ENCODE measurements around the gene STK16. TPM values are rescaled to one million over a fixed set of nuclear protein-coding genes. Genes with fewer than 3 reads are reported as not detected.
A peak's percentile ranks its signal among the peaks of the same experiment; 100 is the strongest.

The STK16 gene
- total and polyA plus RNA-seq, 2 experiments from 2014 or later: 7.7 to 35.6 TPM

- TF ChIP-seq EZH2 (IDR thresholded peaks at IDR 0.05; ENCODE audit: borderline replicate concordance): no peak
- peak; percentile 92 for TF ChIP-seq CTCF (IDR thresholded peaks at IDR 0.05; ENCODE audit: poor library complexity)
- peak overlapping the region; percentile 94 for H2AFZ ChIP-seq
- peak overlapping the region; percentile 94 for H3K4me2 ChIP-seq
- H3K27ac ChIP-seq: peak overlapping the region; percentile 62
- 9% methylated on average over 47 of the region's 67 CpGs for WGBS (ENCODE audit: low lambda C conversion rate, missing lambda C conversion rate)
- no peaks in the 10 kb centered on the region for H3K36me3 ChIP-seq (replicated peaks; ENCODE audit: insufficient read depth, low read depth)
- no peaks in the 10 kb centered on the region for H3K9me2 ChIP-seq (replicated peaks; ENCODE audit: insufficient read depth)
- peak overlapping the region; percentile 74 for H3K4me3 ChIP-seq
- no peaks in the 10 kb centered on the region for H3K27me3 ChIP-seq
- peak; percentile 94 for DNase-seq (ENCODE audit: low spot score)
- no peaks in the 10 kb centered on the region for H4K20me1 ChIP-seq (ENCODE audit: insufficient read depth, poor library complexity, severe bottlenecking)
- H3K4me1 ChIP-seq (ENCODE audit: insufficient read depth): no peaks in the 10 kb centered on the region
- H3K9me3 ChIP-seq (ENCODE audit: low read depth): no peaks in the 10 kb centered on the region
- H3K79me2 ChIP-seq: no peaks in the 10 kb centered on the region
These were observed 49.4 kb downstream of the STK16 start for GRCh38 chr2:219294356-219295351.

GRCh38 chr2:219296142-219296541, 50.9 kb downstream of the STK16 start:
- H3K9me2 ChIP-seq (replicated peaks; ENCODE audit: insufficient read depth): no peaks in the 10 kb centered on the region
- H3K9me3 ChIP-seq (ENCODE audit: low read depth): no peaks in the 10 kb centered on the region
- H3K4me3 ChIP-seq: no peak overlapping the region
- H3K4me1 ChIP-seq (ENCODE audit: insufficient read depth): no peaks in the 10 kb centered on the region
- H3K27me3 ChIP-seq: peaks cover 14% of the 10 kb centered on the region
- H3K79me2 ChIP-seq: no peaks in the 10 kb centered on the region
- no peak for TF ChIP-seq EZH2phosphoT487 (IDR thresholded peaks at IDR 0.05; ENCODE audit: low read depth, severe bottlenecking, unreplicated experiment)
- no peak for TF ChIP-seq EZH2 (IDR thresholded peaks at IDR 0.05; ENCODE audit: borderline replicate concordance)
- TF ChIP-seq CTCF (IDR thresholded peaks at IDR 0.05; ENCODE audit: poor library complexity): no peak
- no peak overlapping the region for H2AFZ ChIP-seq
- no peak overlapping the region for H3K27ac ChIP-seq
- 94% methylated on average over 14 of the region's 14 CpGs for WGBS (ENCODE audit: low lambda C conversion rate, missing lambda C conversion rate)
- no peaks in the 10 kb centered on the region for H4K20me1 ChIP-seq (ENCODE audit: insufficient read depth, poor library complexity, severe bottlenecking)
- DNase-seq (ENCODE audit: low spot score): no peak
- H3K4me2 ChIP-seq: no peak overlapping the region
- H3K36me3 ChIP-seq (replicated peaks; ENCODE audit: insufficient read depth, low read depth): no peaks in the 10 kb centered on the region

- no peak for DNase-seq (ENCODE audit: low spot score)
- H3K4me3 ChIP-seq: no peak overlapping the region
- no peak overlapping the region for H3K27ac ChIP-seq
- no peaks in the 10 kb centered on the region for H3K36me3 ChIP-seq (replicated peaks; ENCODE audit: insufficient read depth, low read depth)
- no peaks in the 10 kb centered on the region for H3K4me1 ChIP-seq (ENCODE audit: insufficient read depth)
- no peaks in the 10 kb centered on the region for H3K79me2 ChIP-seq
- TF ChIP-seq EZH2 (IDR thresholded peaks at IDR 0.05; ENCODE audit: borderline replicate concordance): no peak
- no peak for TF ChIP-seq CTCF (IDR thresholded peaks at IDR 0.05; ENCODE audit: poor library complexity)
- no peak for TF ChIP-seq EZH2phosphoT487 (IDR thresholded peaks at IDR 0.05; ENCODE audit: low read depth, severe bottlenecking, unreplicated experiment)
- H4K20me1 ChIP-seq (ENCODE audit: insufficient read depth, poor library complexity, severe bottlenecking): no peaks in the 10 kb centered on the region
- H2AFZ ChIP-seq: no peak overlapping the region
- peaks cover 21% of the 10 kb centered on the region for H3K27me3 ChIP-seq
- no peaks in the 10 kb centered on the region for H3K9me3 ChIP-seq (ENCODE audit: low read depth)
- 93% methylated on average over 25 of the region's 25 CpGs for WGBS (ENCODE audit: low lambda C conversion rate, missing lambda C conversion rate)
- H3K9me2 ChIP-seq (replicated peaks; ENCODE audit: insufficient read depth): no peaks in the 10 kb centered on the region
- H3K4me2 ChIP-seq: no peak overlapping the region
These were observed 51.5 kb downstream of the STK16 start for GRCh38 chr2:219296631-219297391.

All from hepatocyte (in vitro differentiated cells).